Neural cell (in vitro differentiated cells): ENCODE measurements around the gene CEMIP. TPM values are rescaled to one million over a fixed set of nuclear protein-coding genes. Genes with fewer than 3 reads are reported as not detected.

Experiments used
- H2AFZ ChIP-seq: fragments of 200-600, 300-800 bp; sonication (generic), shearing (Covaris generic); 2 replicates; pipeline ENCODE4 v1.6.0; 2014; ENCODE audit warnings: low read depth, mild to moderate bottlenecking, antibody characterized with exemption, low read length, moderate library complexity
- H3F3A ChIP-seq: fragments of 200-600 bp; shearing (Covaris generic); 2 replicates; pipeline ENCODE4 v1.6.1; 2016; ENCODE audit warnings: mild to moderate bottlenecking, moderate library complexity, mixed read lengths, antibody characterized with exemption, low read length; ENCODE audit not compliant: insufficient read depth, poor library complexity, severe bottlenecking
- H3K27ac ChIP-seq: fragments of 200-600, 300-800 bp; sonication (generic), shearing (Covaris generic); 2 replicates; pipeline ENCODE4 v1.5.1; 2014; ENCODE audit warnings: mild to moderate bottlenecking, low read length, moderate library complexity
- H3K27me3 ChIP-seq: fragments of 300-800, 200-600 bp; sonication (generic), shearing (Covaris generic); 2 replicates; pipeline ENCODE4 v1.6.0; 2014; ENCODE audit warnings: mild to moderate bottlenecking, low read depth, low read length, moderate library complexity; ENCODE audit not compliant: insufficient read depth
- H3K36me3 ChIP-seq: fragments of 300-800, 200-600 bp; sonication (generic), shearing (Covaris generic); 2 replicates; pipeline ENCODE4 v1.5.1; 2014; ENCODE audit warnings: mild to moderate bottlenecking, antibody characterized with exemption, low read length, moderate library complexity; ENCODE audit not compliant: insufficient read depth
- H3K4me2 ChIP-seq: fragments of 300-800, 200-600 bp; sonication (generic), shearing (Covaris generic); 2 replicates; pipeline ENCODE4 v1.6.0; 2014; ENCODE audit warnings: mild to moderate bottlenecking, low read length
- H3K4me3 ChIP-seq: fragments of 300-800, 200-600 bp; sonication (generic), shearing (Covaris generic); 2 replicates; pipeline ENCODE4 v1.5.1; 2014; ENCODE audit warnings: mild to moderate bottlenecking, low read length, moderate library complexity
- H3K79me2 ChIP-seq: fragments of 200-600 bp; shearing (Covaris generic); replicated peaks from 2 replicates; pipeline ENCODE4 v1.6.0; 2014; ENCODE audit warnings: mild to moderate bottlenecking, low read length, moderate library complexity; ENCODE audit not compliant: insufficient read depth
- H3K9ac ChIP-seq: fragments of 300-800, 200-600 bp; sonication (generic), shearing (Covaris generic); 2 replicates; pipeline ENCODE4 v1.6.1; 2016; ENCODE audit warnings: mild to moderate bottlenecking, low read length, mixed read lengths
- H3K9me2 ChIP-seq: fragments of 200-600 bp; shearing (Covaris generic); 2 replicates; pipeline ENCODE4 v1.6.1; 2016; ENCODE audit warnings: mild to moderate bottlenecking, low read length, mixed read lengths; ENCODE audit not compliant: insufficient read depth
- H3K9me3 ChIP-seq: fragments of 200-600, 300-800 bp; sonication (generic), shearing (Covaris generic); 2 replicates; pipeline ENCODE4 v1.6.1; 2016; ENCODE audit warnings: mild to moderate bottlenecking, mixed run types, low read length, moderate library complexity, mixed read lengths
- H4K20me1 ChIP-seq: fragments of 200-600 bp; shearing (Covaris generic); 2 replicates; pipeline ENCODE4 v1.6.1; 2016; ENCODE audit warnings: mild to moderate bottlenecking, mixed run types; ENCODE audit not compliant: insufficient read depth
- EP300 ChIP-seq: fragments of 450-650 bp; conservative IDR thresholded peaks from 2 replicates; pipeline ENCODE4 v1.6.1; 2014; ENCODE audit warnings: antibody characterized with exemption, mild to moderate bottlenecking, moderate library complexity; ENCODE audit not compliant: poor library complexity, severe bottlenecking
- EZH2 ChIP-seq: fragments of 200-600, 300-800 bp; shearing (Covaris generic), sonication (generic); IDR thresholded peaks from 2 replicates; pipeline ENCODE4 v1.6.1; 2014; ENCODE audit warnings: antibody characterized with exemption, low read length, borderline replicate concordance, mild to moderate bottlenecking; ENCODE audit not compliant: insufficient read depth, poor library complexity, severe bottlenecking
- MXI1 ChIP-seq: fragments of 450-650 bp; conservative IDR thresholded peaks from 2 replicates; pipeline ENCODE4 v1.6.1; 2014; ENCODE audit warnings: antibody characterized with exemption, mild to moderate bottlenecking; ENCODE audit not compliant: poor library complexity, severe bottlenecking
- POLR2AphosphoS5 ChIP-seq: IDR thresholded peaks from 2 replicates; pipeline ENCODE4 v1.6.1; 2012
- RAD21 ChIP-seq: fragments of 450-650 bp; conservative IDR thresholded peaks from 2 replicates; pipeline ENCODE4 v1.6.1; 2014; ENCODE audit warnings: antibody characterized with exemption, mild to moderate bottlenecking, moderate library complexity
- SMC3 ChIP-seq: fragments of 450-650 bp; conservative IDR thresholded peaks from 2 replicates; pipeline ENCODE4 v1.6.1; 2014; ENCODE audit warnings: antibody characterized with exemption, mild to moderate bottlenecking, moderate library complexity; ENCODE audit not compliant: poor library complexity
- TAF1 ChIP-seq: IDR thresholded peaks from 2 replicates; pipeline ENCODE4 v1.6.1; 2012; ENCODE audit warnings: low read depth
- polyA plus RNA-seq: library from polyadenylated mRNA; depleted of rRNA; stranded (reverse); fragments of >200 nt; gene quantifications from 2 replicates; pipeline ENCODE4 v1.2.3, GENCODE V29; 2014
- TF ChIP-seq, protein P1 (sequence below): fragments of 450-650 bp; IDR thresholded peaks from 2 replicates; pipeline ENCODE4 v1.5.1; 2014; ENCODE audit warnings: antibody characterized with exemption, mild to moderate bottlenecking, moderate library complexity; ENCODE audit not compliant: poor library complexity, severe bottlenecking

The CEMIP gene
- polyA plus RNA-seq, 1 donor from 2014 or later, result 0.04 TPM

GRCh38 chr15:80925597-80926059 lies 146.5 kb downstream of the CEMIP start:
- Histone ChIP-seq H3K9ac (no peak overlapping the region), H3K27me3 (no peaks in the 10 kb centered on the region), H3K9me3 (no peaks in the 10 kb centered on the region), H3K4me3 (no peak overlapping the region), H3K4me2 (no peak overlapping the region), H3F3A (no peaks in the 10 kb centered on the region), H3K9me2 (no peaks in the 10 kb centered on the region), H3K79me2 (no peaks in the 10 kb centered on the region), H4K20me1 (no peaks in the 10 kb centered on the region), H3K36me3 (no peaks in the 10 kb centered on the region), H3K27ac (no peak overlapping the region), H2AFZ (no peak overlapping the region)
- TF ChIP-seq POLR2AphosphoS5 (no peak), EP300 (no peak), RAD21 (no peak), MXI1 (no peak)

- Histone ChIP-seq H3K27ac (no peak overlapping the region), H3K27me3 (no peaks in the 10 kb centered on the region), H3K9me2 (no peaks in the 10 kb centered on the region), H3K9me3 (no peaks in the 10 kb centered on the region), H3K4me2 (no peak overlapping the region), H3K4me3 (no peak overlapping the region), H3K36me3 (no peaks in the 10 kb centered on the region), H4K20me1 (no peaks in the 10 kb centered on the region), H3K9ac (no peak overlapping the region), H3F3A (no peaks in the 10 kb centered on the region), H3K79me2 (no peaks in the 10 kb centered on the region), H2AFZ (no peak overlapping the region)
- TF ChIP-seq TAF1, result no peak
- TF ChIP-seq POLR2AphosphoS5, result no peak
- no peak for TF ChIP-seq EP300
- TF ChIP-seq SMC3, result no peak
- TF ChIP-seq MXI1, result no peak
- no peak for TF ChIP-seq RAD21
- TF ChIP-seq, protein P1, sequence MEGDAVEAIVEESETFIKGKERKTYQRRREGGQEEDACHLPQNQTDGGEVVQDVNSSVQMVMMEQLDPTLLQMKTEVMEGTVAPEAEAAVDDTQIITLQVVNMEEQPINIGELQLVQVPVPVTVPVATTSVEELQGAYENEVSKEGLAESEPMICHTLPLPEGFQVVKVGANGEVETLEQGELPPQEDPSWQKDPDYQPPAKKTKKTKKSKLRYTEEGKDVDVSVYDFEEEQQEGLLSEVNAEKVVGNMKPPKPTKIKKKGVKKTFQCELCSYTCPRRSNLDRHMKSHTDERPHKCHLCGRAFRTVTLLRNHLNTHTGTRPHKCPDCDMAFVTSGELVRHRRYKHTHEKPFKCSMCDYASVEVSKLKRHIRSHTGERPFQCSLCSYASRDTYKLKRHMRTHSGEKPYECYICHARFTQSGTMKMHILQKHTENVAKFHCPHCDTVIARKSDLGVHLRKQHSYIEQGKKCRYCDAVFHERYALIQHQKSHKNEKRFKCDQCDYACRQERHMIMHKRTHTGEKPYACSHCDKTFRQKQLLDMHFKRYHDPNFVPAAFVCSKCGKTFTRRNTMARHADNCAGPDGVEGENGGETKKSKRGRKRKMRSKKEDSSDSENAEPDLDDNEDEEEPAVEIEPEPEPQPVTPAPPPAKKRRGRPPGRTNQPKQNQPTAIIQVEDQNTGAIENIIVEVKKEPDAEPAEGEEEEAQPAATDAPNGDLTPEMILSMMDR, result no peak
These were observed 147.0 kb downstream of the CEMIP start for GRCh38 chr15:80926126-80926525.

GRCh38 chr15:80929225-80929624 lies 150.1 kb downstream of the CEMIP start:
- Histone ChIP-seq H3K9ac (no peak overlapping the region), H3K36me3 (no peaks in the 10 kb centered on the region), H3F3A (no peaks in the 10 kb centered on the region), H3K4me2 (no peak overlapping the region), H3K79me2 (no peaks in the 10 kb centered on the region), H2AFZ (no peak overlapping the region), H3K9me3 (no peaks in the 10 kb centered on the region), H3K27me3 (no peaks in the 10 kb centered on the region), H4K20me1 (no peaks in the 10 kb centered on the region), H3K9me2 (no peaks in the 10 kb centered on the region), H3K27ac (no peak overlapping the region), H3K4me3 (no peak overlapping the region)
- no peak for TF ChIP-seq SMC3
- no peak for TF ChIP-seq EZH2
- TF ChIP-seq EP300, result no peak
- no peak for TF ChIP-seq RAD21
- TF ChIP-seq TAF1, result no peak
